Panc1 (cell line): Measurements from ENCODE around the gene LSM8.

Experiments used
- CTCF ChIP-seq: fragments of 450-650 bp; IDR thresholded peaks from 2 replicates; pipeline ENCODE4 v1.5.1; 2017; ENCODE audit warnings: mild to moderate bottlenecking
- REST ChIP-seq, 2 experiments: IDR thresholded peaks; 2 replicates each; pipeline ENCODE4 v1.6.1; 2011 to 2012; ENCODE audit warnings: low read depth in 2 of 2, control low read depth in 1 of 2, low read length in 1 of 2, mild to moderate bottlenecking in 1 of 2, moderate library complexity in 1 of 2; ENCODE audit not compliant: insufficient read depth in 1 of 2

GRCh38 chr7:118182593-118183427 lies 1.2 kb upstream of the LSM8 start:
- TF ChIP-seq CTCF (no peak), REST (IDR thresholded peaks at IDR 0.05; ENCODE audit: insufficient read depth in 1 of 2, low read depth in 2 of 2, low read length in 1 of 2) (no peak)
